ENCODE results near the gene DYNLT3.

GRCh38 chrX:37879692-37880091 is 32.3 kb upstream of the DYNLT3 start:
- TF ChIP-seq CTCF (IDR thresholded peaks at IDR 0.05; ENCODE audit: poor library complexity) (no peak), EZH2 (IDR thresholded peaks at IDR 0.05; ENCODE audit: borderline replicate concordance) (no peak)

All from hepatocyte (in vitro differentiated cells).